Activated CD8-positive, alpha-beta T cell treated with anti-CD3 and anti-CD28 coated beads for 36 hours (primary cell): ENCODE results near the gene RBFOX2. TPM values are rescaled to one million over a fixed set of nuclear protein-coding genes. Genes with fewer than 3 reads are reported as not detected.

Experiments used
- ATAC-seq: fragments of 200-7000 bp; cut with Tn5 transposase; one replicate; pipeline ENCODE4 v1.10.0; 2021; ENCODE audit warnings: mild to moderate bottlenecking, moderate library complexity
- CTCF ChIA-PET: fragments of 350-600 bp; sonication (Branson Sonifier 250); formaldehyde crosslinking; loops from one replicate; lab custom pipeline; 2021; ENCODE audit warnings: antibody characterized with exemption; lab: Charles Lee
- POLR2A ChIA-PET: fragments of 350-600 bp; sonication (Branson Sonifier 250); formaldehyde crosslinking; loops from one replicate; lab custom pipeline; 2021; ENCODE audit warnings: antibody characterized with exemption; lab: Charles Lee
- DNase-seq: peaks from one replicate; pipeline ENCODE4 v3.0.0-alpha.2; 2020
- H3K27ac Mint-ChIP-seq: one replicate; pipeline ENCODE4 v1.8.0; 2021; ENCODE audit warnings: mild to moderate bottlenecking, mixed read lengths
- H3K27me3 Mint-ChIP-seq: one replicate; pipeline ENCODE4 v1.8.0; 2021; ENCODE audit warnings: mixed read lengths
- H3K36me3 Mint-ChIP-seq: one replicate; pipeline ENCODE4 v1.8.0; 2021; ENCODE audit warnings: low read depth, mixed read lengths
- H3K4me1 Mint-ChIP-seq: one replicate; pipeline ENCODE4 v1.8.0; 2021; ENCODE audit warnings: low read depth, mixed read lengths
- H3K4me3 Mint-ChIP-seq: one replicate; pipeline ENCODE4 v1.8.0; 2021; ENCODE audit warnings: mild to moderate bottlenecking, moderate library complexity, mixed read lengths
- H3K9me3 Mint-ChIP-seq: one replicate; pipeline ENCODE4 v1.8.0; 2021; ENCODE audit warnings: mixed read lengths
- intact Hi-C: fragments of 100-400 bp; cut with micrococcal nuclease; formaldehyde crosslinking; loops from one replicate; pipeline ENCODE4 v1.10.0; 2022
- total RNA-seq, 2 experiments: library from RNA; stranded (reverse); gene quantifications; one replicate each; pipeline ENCODE4 v1.2.3, GENCODE V29; 2021
- TF ChIP-seq, protein P1 (sequence below): fragments of 200-600 bp; IDR thresholded peaks from one replicate; pipeline ENCODE4 v1.8.0; 2022; ENCODE audit warnings: antibody characterized with exemption, mild to moderate bottlenecking

Gene RBFOX2
- total RNA-seq, 2 experiments from 2014 or later = 3.1 to 3.3 TPM

- ATAC-seq (no peak), DNase-seq (no peak)
- Mint-ChIP-seq H3K27me3 (peaks cover 3% of the 10 kb centered on the region), H3K4me3 (no peak overlapping the region), H3K9me3 (no peaks in the 10 kb centered on the region), H3K36me3 (no peaks in the 10 kb centered on the region), H3K4me1 (no peaks in the 10 kb centered on the region), H3K27ac (no peak overlapping the region)
- ChIA-PET POLR2A (interaction anchor here (0.6 kb wide), 2 partner anchors 231 to 633 kb away, joined by 3 read pairs; no protein-coding TSS in a partner anchor), CTCF (no interaction called here)
- intact Hi-C loops = no loop called here
- TF ChIP-seq, protein P1, sequence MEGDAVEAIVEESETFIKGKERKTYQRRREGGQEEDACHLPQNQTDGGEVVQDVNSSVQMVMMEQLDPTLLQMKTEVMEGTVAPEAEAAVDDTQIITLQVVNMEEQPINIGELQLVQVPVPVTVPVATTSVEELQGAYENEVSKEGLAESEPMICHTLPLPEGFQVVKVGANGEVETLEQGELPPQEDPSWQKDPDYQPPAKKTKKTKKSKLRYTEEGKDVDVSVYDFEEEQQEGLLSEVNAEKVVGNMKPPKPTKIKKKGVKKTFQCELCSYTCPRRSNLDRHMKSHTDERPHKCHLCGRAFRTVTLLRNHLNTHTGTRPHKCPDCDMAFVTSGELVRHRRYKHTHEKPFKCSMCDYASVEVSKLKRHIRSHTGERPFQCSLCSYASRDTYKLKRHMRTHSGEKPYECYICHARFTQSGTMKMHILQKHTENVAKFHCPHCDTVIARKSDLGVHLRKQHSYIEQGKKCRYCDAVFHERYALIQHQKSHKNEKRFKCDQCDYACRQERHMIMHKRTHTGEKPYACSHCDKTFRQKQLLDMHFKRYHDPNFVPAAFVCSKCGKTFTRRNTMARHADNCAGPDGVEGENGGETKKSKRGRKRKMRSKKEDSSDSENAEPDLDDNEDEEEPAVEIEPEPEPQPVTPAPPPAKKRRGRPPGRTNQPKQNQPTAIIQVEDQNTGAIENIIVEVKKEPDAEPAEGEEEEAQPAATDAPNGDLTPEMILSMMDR = no peak
Observed at GRCh38 chr22:35967046-35967397, 61.6 kb downstream of the RBFOX2 start.

- ATAC-seq (no peak), DNase-seq (no peak)
- CTCF ChIA-PET = interaction anchor here (1.2 kb wide), 1 partner anchor 99 kb away, joined by 4 read pairs; no protein-coding TSS in a partner anchor
- Mint-ChIP-seq H3K4me3 (no peak overlapping the region), H3K9me3 (no peaks in the 10 kb centered on the region), H3K27ac (no peak overlapping the region), H3K4me1 (no peaks in the 10 kb centered on the region), H3K27me3 (peaks cover 3% of the 10 kb centered on the region), H3K36me3 (no peaks in the 10 kb centered on the region)
- TF ChIP-seq, protein P1 = no peak
- POLR2A ChIA-PET = interaction anchor here (0.6 kb wide), 1 partner anchor 632 kb away, joined by 3 read pairs; no protein-coding TSS in a partner anchor
- intact Hi-C loops = no loop called here
Observed at GRCh38 chr22:35966314-35967045, 62.1 kb downstream of the RBFOX2 start.

DNA sequence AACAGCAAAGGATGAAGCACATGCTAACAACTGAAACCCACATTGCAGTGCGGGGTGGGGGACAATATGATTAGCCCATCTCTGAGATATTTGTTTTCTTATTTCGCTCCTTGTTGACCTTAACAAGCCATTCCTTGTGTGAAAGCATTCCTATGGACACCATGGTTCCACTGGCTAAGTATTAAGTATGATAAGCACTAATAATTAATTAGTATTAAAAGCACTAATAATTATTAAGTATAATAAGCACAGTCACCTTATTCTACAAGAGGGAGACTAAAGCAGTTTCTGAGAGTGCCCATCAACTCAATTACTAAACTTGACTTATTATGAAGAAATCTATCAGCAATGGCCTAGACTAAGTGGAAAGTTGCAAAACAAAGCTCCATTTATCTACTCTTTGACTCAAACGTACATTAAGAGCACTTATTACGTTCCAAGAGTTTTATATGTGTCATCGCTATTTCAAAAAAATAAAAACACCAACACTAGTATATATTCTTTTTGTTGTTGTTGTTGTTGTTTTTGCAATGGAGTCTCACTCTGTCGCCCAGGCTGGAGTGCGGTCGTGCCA is 65.3 kb downstream of the RBFOX2 start:
- TF ChIP-seq, protein P1 = no peak
- intact Hi-C loops = no loop called here
- POLR2A ChIA-PET = interaction anchor here (0.5 kb wide), 1 partner anchor 238 kb away, joined by 3 read pairs; no protein-coding TSS in a partner anchor
- ATAC-seq (no peak), DNase-seq (no peak)
- CTCF ChIA-PET = no interaction called here
- Mint-ChIP-seq H3K4me1 (no peaks in the 10 kb centered on the region), H3K9me3 (no peaks in the 10 kb centered on the region), H3K27ac (no peak overlapping the region), H3K36me3 (no peaks in the 10 kb centered on the region), H3K4me3 (no peak overlapping the region), H3K27me3 (peaks cover 4% of the 10 kb centered on the region)

DNA sequence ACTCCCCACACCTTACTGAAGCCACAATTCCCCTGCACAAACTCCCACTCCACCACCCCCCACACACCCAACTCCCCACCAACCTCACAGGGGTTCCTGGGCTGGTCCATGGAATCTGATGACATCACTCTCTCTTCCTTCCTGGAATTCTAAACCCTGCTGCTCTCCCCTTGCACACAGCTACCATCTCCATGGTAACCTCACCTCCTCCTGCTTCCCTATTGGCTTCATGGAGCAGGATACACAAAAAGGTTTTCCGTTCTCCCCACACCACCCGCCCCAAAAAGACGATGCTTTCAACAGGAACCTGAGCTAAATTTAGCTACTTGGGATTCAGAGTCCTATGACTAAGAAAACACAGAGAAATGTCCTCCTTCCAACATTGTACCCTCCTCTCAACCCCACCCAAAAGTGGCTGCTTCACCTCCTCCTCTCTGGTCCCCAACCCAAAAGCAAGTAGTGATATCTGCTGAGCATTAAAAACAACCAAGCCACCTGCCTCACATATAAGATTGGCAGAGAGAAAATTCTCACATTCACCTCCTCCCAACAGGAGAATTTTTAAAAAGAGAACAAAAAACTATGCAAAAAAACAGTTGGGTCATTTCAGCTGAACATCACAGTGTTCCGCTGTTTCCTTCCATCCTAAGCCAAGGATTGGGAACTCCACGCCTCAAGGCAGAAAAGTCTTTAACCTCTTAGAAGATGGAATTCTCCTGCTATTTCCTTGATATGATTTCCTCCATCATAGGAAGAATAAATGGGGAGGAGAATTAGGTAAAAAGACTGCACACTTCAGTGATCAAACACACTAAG is 66.9 kb downstream of the RBFOX2 start:
- Mint-ChIP-seq H3K27ac (no peak overlapping the region), H3K27me3 (peaks cover 4% of the 10 kb centered on the region), H3K36me3 (no peaks in the 10 kb centered on the region), H3K4me3 (no peak overlapping the region), H3K4me1 (no peaks in the 10 kb centered on the region), H3K9me3 (no peaks in the 10 kb centered on the region)
- TF ChIP-seq, protein P1 = no peak
- ATAC-seq = no peak
- intact Hi-C loops = no loop called here
- CTCF ChIA-PET = no interaction called here
- POLR2A ChIA-PET = no interaction called here
- DNase-seq = no peak
